Activated naive CD8-positive, alpha-beta T cell treated with anti-CD3 and anti-CD28 coated beads, Interleukin-2, amount 10 ng/mL, durations not matched to agents 7 days and 5 days (primary cell): Measurements from ENCODE around the gene BLM. TPM values are rescaled to one million over a fixed set of nuclear protein-coding genes. Genes with fewer than 3 reads are reported as not detected.
"Not testable (repeated sequence)": the region's sequence is repeated elsewhere in the genome, so short reads cannot be mapped to it uniquely, and the experiment has no call there.

Experiments used
- ATAC-seq: fragments of 150-1000 bp; cut with Tn5 transposase; one replicate; pipeline ENCODE4 v1.10.0; 2021; ENCODE audit warnings: low read depth, moderate library complexity
- POLR2A ChIA-PET: fragments of 350-600 bp; sonication (Branson Sonifier 250); formaldehyde crosslinking; loops from one replicate; lab custom pipeline; 2021; ENCODE audit warnings: antibody characterized with exemption; lab: Charles Lee
- DNase-seq: peaks from one replicate; pipeline ENCODE4 v3.0.0; 2021
- H3K27ac Mint-ChIP-seq: one replicate; pipeline ENCODE4 v1.8.0; 2022; ENCODE audit warnings: mild to moderate bottlenecking, mixed read lengths
- H3K27me3 Mint-ChIP-seq: one replicate; pipeline ENCODE4 v1.8.0; 2022; ENCODE audit warnings: mild to moderate bottlenecking, moderate library complexity, mixed read lengths
- H3K36me3 Mint-ChIP-seq: one replicate; pipeline ENCODE4 v1.8.0; 2021; ENCODE audit warnings: mild to moderate bottlenecking, mixed read lengths
- H3K4me1 Mint-ChIP-seq: one replicate; pipeline ENCODE4 v1.8.0; 2021; ENCODE audit warnings: mixed read lengths
- H3K4me3 Mint-ChIP-seq: one replicate; pipeline ENCODE4 v1.8.0; 2022; ENCODE audit warnings: mild to moderate bottlenecking, moderate library complexity, mixed read lengths
- H3K9me3 Mint-ChIP-seq: one replicate; pipeline ENCODE4 v1.8.0; 2021; ENCODE audit warnings: mixed read lengths
- total RNA-seq, 2 experiments: library from RNA; stranded (reverse); gene quantifications; one replicate each; pipeline ENCODE4 v1.2.3, GENCODE V29; 2021

Gene BLM
- total RNA-seq, 2 experiments from 2014 or later, result 36.6 to 41.0 TPM

GRCh38 chr15:90825115-90825899 is 108.2 kb downstream of the BLM start:
- ATAC-seq, H3K4me3 Mint-ChIP-seq, H3K36me3 Mint-ChIP-seq, H3K9me3 Mint-ChIP-seq, H3K27me3 Mint-ChIP-seq, DNase-seq, H3K27ac Mint-ChIP-seq: not testable (repeated sequence)
- peaks cover 24% of the 10 kb centered on the region for H3K4me1 Mint-ChIP-seq
- POLR2A ChIA-PET, result interaction anchor here (0.8 to 1.3 kb wide), 2 partner anchors 8 to 9 kb away, joined by 3 to 5 read pairs; no protein-coding TSS in a partner anchor

GRCh38 chr15:90826206-90826885 is 109.2 kb downstream of the BLM start:
- H3K4me1 Mint-ChIP-seq, result peaks cover 30% of the 10 kb centered on the region
- not testable (repeated sequence) for DNase-seq

GRCh38 chr15:90826886-90827435 is 109.8 kb downstream of the BLM start:
- DNase-seq (no peak), ATAC-seq (no peak)
- POLR2A ChIA-PET, result interaction anchor here (0.6 to 1.3 kb wide), 2 partner anchors 9 to 22 kb away, joined by 3 to 5 read pairs; no protein-coding TSS in a partner anchor
- Mint-ChIP-seq H3K36me3 (no peaks in the 10 kb centered on the region), H3K27ac (no peak overlapping the region), H3K9me3 (no peaks in the 10 kb centered on the region), H3K27me3 (no peaks in the 10 kb centered on the region), H3K4me3 (no peak overlapping the region), H3K4me1 (peaks cover 30% of the 10 kb centered on the region)

More at GRCh38 chr15:90826206-90826885, 109.2 kb downstream of the BLM start:
- ATAC-seq, H3K9me3 Mint-ChIP-seq, H3K27me3 Mint-ChIP-seq, H3K27ac Mint-ChIP-seq, H3K4me3 Mint-ChIP-seq, H3K36me3 Mint-ChIP-seq: not testable (repeated sequence)
- POLR2A ChIA-PET, result interaction anchor here (0.6 to 1.3 kb wide), 3 partner anchors 8 to 22 kb away, joined by 3 to 5 read pairs (median 3); no protein-coding TSS in a partner anchor

- peaks cover 34% of the 10 kb centered on the region for H3K4me1 Mint-ChIP-seq
- H3K9me3 Mint-ChIP-seq, result no peaks in the 10 kb centered on the region
- no peak overlapping the region for H3K4me3 Mint-ChIP-seq
- H3K27me3 Mint-ChIP-seq, result no peaks in the 10 kb centered on the region
- DNase-seq (no peak), ATAC-seq (no peak)
- POLR2A ChIA-PET, result no interaction called here
- H3K36me3 Mint-ChIP-seq, result no peaks in the 10 kb centered on the region
- no peak overlapping the region for H3K27ac Mint-ChIP-seq
Measured at GRCh38 chr15:90828111-90828510, 111.0 kb downstream of the BLM start.

- Mint-ChIP-seq H3K36me3 (no peaks in the 10 kb centered on the region), H3K4me3 (no peak overlapping the region), H3K9me3 (no peaks in the 10 kb centered on the region), H3K27ac (peak overlapping the region; percentile 92), H3K4me1 (peaks cover 35% of the 10 kb centered on the region), H3K27me3 (no peaks in the 10 kb centered on the region)
- POLR2A ChIA-PET, result interaction anchor here (1.1 to 2.0 kb wide), 2 partner anchors 13 to 18 kb away, joined by 6 to 22 read pairs; no protein-coding TSS in a partner anchor
- DNase-seq (no peak), ATAC-seq (no peak)
Measured at GRCh38 chr15:90829126-90829525, 112.0 kb downstream of the BLM start.

GRCh38 chr15:90829942-90830440 is 112.8 kb downstream of the BLM start:
- H3K36me3 Mint-ChIP-seq, result no peaks in the 10 kb centered on the region
- peaks cover 35% of the 10 kb centered on the region for H3K4me1 Mint-ChIP-seq
- no peaks in the 10 kb centered on the region for H3K9me3 Mint-ChIP-seq
- peak overlapping the region; percentile 73 for H3K4me3 Mint-ChIP-seq
- peak; percentile 83 for ATAC-seq
- POLR2A ChIA-PET, result interaction anchor here (0.8 to 2.1 kb wide), 7 partner anchors 8 to 112 kb away, joined by 3 to 23 read pairs (median 6); no protein-coding TSS in a partner anchor
- DNase-seq, result peak; percentile 64
- peak overlapping the region; percentile 92 for H3K27ac Mint-ChIP-seq
- no peaks in the 10 kb centered on the region for H3K27me3 Mint-ChIP-seq

GRCh38 chr15:90834626-90835025 is 117.5 kb downstream of the BLM start:
- Mint-ChIP-seq H3K27ac (no peak overlapping the region), H3K4me1 (peaks cover 42% of the 10 kb centered on the region), H3K4me3 (no peak overlapping the region), H3K9me3 (no peaks in the 10 kb centered on the region), H3K27me3 (no peaks in the 10 kb centered on the region), H3K36me3 (no peaks in the 10 kb centered on the region)
- ATAC-seq (no peak), DNase-seq (no peak)
- POLR2A ChIA-PET, result interaction anchor here (0.8 kb wide), 1 partner anchor 9 kb away, joined by 3 read pairs; no protein-coding TSS in a partner anchor

GRCh38 chr15:90836296-90836871 is 119.2 kb downstream of the BLM start:
- Mint-ChIP-seq H3K27me3 (no peaks in the 10 kb centered on the region), H3K4me3 (no peak overlapping the region), H3K36me3 (no peaks in the 10 kb centered on the region), H3K27ac (no peak overlapping the region), H3K9me3 (no peaks in the 10 kb centered on the region), H3K4me1 (peaks cover 34% of the 10 kb centered on the region)
- DNase-seq, result no peak
- POLR2A ChIA-PET, result interaction anchor here (0.7 to 1.2 kb wide), 3 partner anchors 10 to 22 kb away, joined by 3 to 4 read pairs (median 4); no protein-coding TSS in a partner anchor
- ATAC-seq, result no peak

- peaks cover 38% of the 10 kb centered on the region for H3K4me1 Mint-ChIP-seq
- no peak for DNase-seq
- H3K9me3 Mint-ChIP-seq, result no peaks in the 10 kb centered on the region
- no peak for ATAC-seq
- peak overlapping the region; percentile 76 for H3K27ac Mint-ChIP-seq
- POLR2A ChIA-PET, result interaction anchor here (1.4 to 4.5 kb wide), 4 partner anchors 14 to 34 kb away, joined by 6 to 42 read pairs (median 7); no protein-coding TSS in a partner anchor
- no peaks in the 10 kb centered on the region for H3K36me3 Mint-ChIP-seq
- no peaks in the 10 kb centered on the region for H3K27me3 Mint-ChIP-seq
- H3K4me3 Mint-ChIP-seq, result peak overlapping the region; percentile 46
Measured at GRCh38 chr15:90837094-90837493, 119.9 kb downstream of the BLM start.

- peak; percentile 87 for ATAC-seq
- Mint-ChIP-seq H3K27ac (peak overlapping the region; percentile 84), H3K36me3 (no peaks in the 10 kb centered on the region), H3K27me3 (no peaks in the 10 kb centered on the region), H3K4me3 (peak overlapping the region; percentile 69), H3K9me3 (no peaks in the 10 kb centered on the region), H3K4me1 (peaks cover 39% of the 10 kb centered on the region)
- POLR2A ChIA-PET, result interaction anchor here (0.7 to 4.5 kb wide), 6 partner anchors 13 to 121 kb away, joined by 3 to 42 read pairs (median 6); partner anchors contain the start of genes BLM and UNC45A
- peak; percentile 77 for DNase-seq
Measured at GRCh38 chr15:90838139-90838538, 121.0 kb downstream of the BLM start.

GRCh38 chr15:90838544-90838943 is 121.4 kb downstream of the BLM start:
- peak overlapping the region; percentile 90 for H3K27ac Mint-ChIP-seq
- DNase-seq, result no peak
- H3K4me3 Mint-ChIP-seq, result peak overlapping the region; percentile 75
- peaks cover 39% of the 10 kb centered on the region for H3K4me1 Mint-ChIP-seq
- H3K36me3 Mint-ChIP-seq, result no peaks in the 10 kb centered on the region
- POLR2A ChIA-PET, result interaction anchor here (1.0 to 4.5 kb wide), 4 partner anchors 12 to 97 kb away, joined by 3 to 42 read pairs (median 6); partner anchors contain the start of gene UNC45A
- no peaks in the 10 kb centered on the region for H3K9me3 Mint-ChIP-seq
- ATAC-seq, result no peak
- H3K27me3 Mint-ChIP-seq, result no peaks in the 10 kb centered on the region
